Uterus (tissue), 2 donors: Measurements from ENCODE around the gene IFIT2.

Source experiments
- CTCF ChIP-seq, 4 experiments: fragments of 200-600 bp in 2 of 4; fragments of 450-650 bp in 2 of 4; sonication (generic) in 2 of 4; IDR thresholded peaks; one replicate each; pipeline ENCODE4 v1.5.1; 2016 to 2019; ENCODE audit warnings: antibody characterized with exemption in 4 of 4, mild to moderate bottlenecking in 2 of 4, moderate library complexity in 1 of 4
- POLR2A ChIP-seq, 2 donors: fragments of 450-650 bp; IDR thresholded peaks; one replicate each; pipeline ENCODE4 v1.6.1; 2016; ENCODE audit warnings: antibody characterized with exemption in 2 of 2, mild to moderate bottlenecking in 1 of 2, moderate library complexity in 1 of 2

GRCh38 chr10:89304026-89304425 lies 2.2 kb downstream of the IFIT2 start:
- no peak for TF ChIP-seq CTCF (IDR thresholded peaks at IDR 0.05)
- no peak for TF ChIP-seq POLR2A (IDR thresholded peaks at IDR 0.05)
